B cell (primary cell): ENCODE data around the gene FAM78B. TPM values are rescaled to one million over a fixed set of nuclear protein-coding genes. Genes with fewer than 3 reads are reported as not detected.

ENCODE experiments used
- ATAC-seq: fragments of 200-7000 bp; cut with Tn5 transposase; one replicate; pipeline ENCODE4 v1.10.0; 2021; ENCODE audit warnings: low read depth, mild to moderate bottlenecking, moderate number of reproducible peaks, moderate library complexity
- CTCF ChIA-PET: fragments of 350-600 bp; sonication (Branson Sonifier 250); formaldehyde crosslinking; loops from one replicate; lab custom pipeline; 2021; ENCODE audit warnings: antibody characterized with exemption, inconsistent platforms; lab: Charles Lee
- POLR2A ChIA-PET: fragments of 350-600 bp; sonication (Branson Sonifier 250); formaldehyde crosslinking; loops from one replicate; lab custom pipeline; 2021; ENCODE audit warnings: antibody characterized with exemption; lab: Charles Lee
- DNase-seq: peaks from one replicate; pipeline ENCODE4 v3.0.0; 2013
- H2AFZ ChIP-seq: 2 replicates; pipeline ENCODE4 v1.6.1; 2012; ENCODE audit warnings: mild to moderate bottlenecking, low read depth, low read length; ENCODE audit not compliant: insufficient read depth, poor library complexity, severe bottlenecking
- H3K27ac ChIP-seq, 2 donors: 1 replicate in 1 of 2; 2 replicates in 1 of 2; pipeline ENCODE4 v1.5.1; 2012 to 2013; ENCODE audit warnings: low read length in 2 of 2, mild to moderate bottlenecking in 2 of 2, moderate library complexity in 1 of 2
- H3K27me3 ChIP-seq, 4 experiments: fragments of 200-600 bp in 1 of 4; sonication (generic) in 1 of 4; replicated peaks in 1 of 4; 1 replicate in 2 of 4; 2 replicates in 2 of 4; pipeline versions ENCODE4 v1.6.1 to v1.7.0; 2013 to 2016; ENCODE audit warnings: low read length in 3 of 4, mild to moderate bottlenecking in 2 of 4, mixed read lengths in 1 of 4, moderate library complexity in 1 of 4; ENCODE audit not compliant: insufficient read depth in 4 of 4, control insufficient read depth in 3 of 4; ENCODE audit errors: control extremely low read depth in 1 of 4
- H3K36me3 ChIP-seq, 2 experiments: replicated peaks in 1 of 2; 1 replicate in 1 of 2; 2 replicates in 1 of 2; pipeline versions ENCODE4 v1.6.1 to v1.7.1; 2013; ENCODE audit warnings: low read length in 1 of 2; ENCODE audit not compliant: insufficient read depth in 2 of 2, control insufficient read depth in 1 of 2; ENCODE audit errors: control extremely low read depth in 1 of 2, extremely low read depth in 1 of 2
- H3K4me1 ChIP-seq, 2 donors: fragments of 200-600 bp in 1 of 2; sonication (generic) in 1 of 2; 1 replicate in 1 of 2; 2 replicates in 1 of 2; pipeline versions ENCODE4 v1.5.1 to v1.6.1; 2013 to 2017; ENCODE audit warnings: low read length in 2 of 2; ENCODE audit not compliant: control insufficient read depth in 2 of 2, insufficient read depth in 2 of 2
- H3K4me2 ChIP-seq: replicated peaks from 2 replicates; pipeline ENCODE3; 2012; ENCODE audit warnings: mild to moderate bottlenecking, low read depth, low read length; ENCODE audit not compliant: poor library complexity, severe bottlenecking
- H3K4me3 ChIP-seq, 5 experiments: fragments of 200-600 bp in 1 of 5; sonication (generic) in 1 of 5; 1 replicate in 3 of 5; 2 replicates in 2 of 5; pipeline versions ENCODE4 v1.5.1 to v1.7.0; 2011 to 2016; ENCODE audit warnings: low read length in 4 of 5, mild to moderate bottlenecking in 4 of 5, low read depth in 2 of 5, control low read depth in 1 of 5, moderate library complexity in 1 of 5; ENCODE audit not compliant: insufficient read depth in 1 of 5; ENCODE audit errors: control extremely low read depth in 1 of 5, extremely low read depth in 1 of 5
- H3K79me2 ChIP-seq: fragments of 200-600 bp; sonication (generic); one replicate; pipeline ENCODE4 v1.6.0; 2016; ENCODE audit warnings: low read length; ENCODE audit not compliant: control insufficient read depth, insufficient read depth
- H3K9ac ChIP-seq: fragments of 200-600 bp; sonication (generic); 2 replicates; pipeline ENCODE4 v1.6.1; 2017; ENCODE audit warnings: mild to moderate bottlenecking, low read length, moderate library complexity
- H3K9me3 ChIP-seq, 3 donors: one replicate each; pipeline versions ENCODE4 v1.6.1 to v1.7.1; 2013; ENCODE audit warnings: low read length in 2 of 3; ENCODE audit not compliant: control insufficient read depth in 2 of 3, insufficient read depth in 1 of 3; ENCODE audit errors: control extremely low read depth in 1 of 3
- H4K20me1 ChIP-seq: 2 replicates; pipeline ENCODE4 v1.6.0; 2012; ENCODE audit warnings: mild to moderate bottlenecking, low read length; ENCODE audit not compliant: insufficient read depth, control insufficient read depth, poor library complexity, severe bottlenecking
- H3K27ac Mint-ChIP-seq: one replicate; pipeline ENCODE4 v1.8.0; 2021; ENCODE audit warnings: mixed read lengths
- H3K27me3 Mint-ChIP-seq: one replicate; pipeline ENCODE4 v1.8.0; 2021; ENCODE audit warnings: mixed read lengths
- H3K4me1 Mint-ChIP-seq: one replicate; pipeline ENCODE4 v1.8.0; 2021; ENCODE audit warnings: mixed read lengths
- H3K4me3 Mint-ChIP-seq: one replicate; pipeline ENCODE4 v1.8.0; 2021; ENCODE audit warnings: mixed read lengths
- H3K9me3 Mint-ChIP-seq: one replicate; pipeline ENCODE4 v1.8.0; 2022; ENCODE audit warnings: mixed read lengths; ENCODE audit not compliant: insufficient read depth
- CTCF ChIP-seq: fragments of 200-600 bp; IDR thresholded peaks from one replicate; pipeline ENCODE4 v1.8.0; 2022; ENCODE audit warnings: antibody characterized with exemption, mild to moderate bottlenecking
- EZH2 ChIP-seq: IDR thresholded peaks from 2 replicates; pipeline ENCODE4 v1.6.1; 2012; ENCODE audit warnings: borderline replicate concordance, low read depth, mild to moderate bottlenecking, moderate library complexity, low read length; ENCODE audit not compliant: insufficient read depth, poor library complexity, severe bottlenecking
- WGBS: methylation state at CpG from one replicate; pipeline ENCODE4 v1.1.5; 2013; ENCODE audit warnings: missing lambda C conversion rate; ENCODE audit not compliant: insufficient coverage; 5-methylcytosine and 5-hydroxymethylcytosine counted together
- intact Hi-C: fragments of 100-400 bp; cut with micrococcal nuclease; formaldehyde crosslinking; loops from one replicate; pipeline ENCODE4 v1.10.0; 2022
- polyA plus RNA-seq: library from polyadenylated mRNA; depleted of rRNA; stranded (reverse); fragments of >200 nt; gene quantifications from 2 replicates; pipeline ENCODE4 v1.2.3, GENCODE V29; 2012
- total RNA-seq, 2 donors: library from RNA; stranded (reverse); fragments of 120-200 nt in 1 of 2; gene quantifications; 1 replicate in 1 of 2; 2 replicates in 1 of 2; pipeline versions ENCODE4 v1.2.3 to v1.2.4, GENCODE V29; 2013 to 2022

Gene FAM78B
- total and polyA plus RNA-seq, 2 donors (not counting 1 experiment from before 2014, with no cell fraction given): 0.22 to 0.81 TPM

- ChIA-PET POLR2A (no interaction called here), CTCF (no interaction called here)
- DNase-seq: no peak
- intact Hi-C loops: no loop called here
- H3K4me3 Mint-ChIP-seq: no peak overlapping the region
- no peaks in the 10 kb centered on the region for H3K4me1 ChIP-seq
- H3K27me3 ChIP-seq: peaks cover 0 to 2% (median 0%) of the 10 kb centered on the region in 4 experiments
- H3K9me3 Mint-ChIP-seq: no peaks in the 10 kb centered on the region
- no peak overlapping the region for H2AFZ ChIP-seq
- H3K27me3 Mint-ChIP-seq: peaks cover 20% of the 10 kb centered on the region
- no peaks in the 10 kb centered on the region for H3K9me3 ChIP-seq
- H3K27ac ChIP-seq: no peak overlapping the region
- no peak overlapping the region for H3K4me2 ChIP-seq
- ATAC-seq: no peak
- H3K79me2 ChIP-seq: no peaks in the 10 kb centered on the region
- H3K4me3 ChIP-seq: no peak overlapping the region
- H3K36me3 ChIP-seq: no peaks in the 10 kb centered on the region
- no peak for TF ChIP-seq EZH2
- no peak for TF ChIP-seq CTCF
- no peaks in the 10 kb centered on the region for H4K20me1 ChIP-seq
- H3K9ac ChIP-seq: no peak overlapping the region
- no peaks in the 10 kb centered on the region for H3K4me1 Mint-ChIP-seq
- H3K27ac Mint-ChIP-seq: no peak overlapping the region
Measured at GRCh38 chr1:166175032-166175431, 8.2 kb upstream of the FAM78B start.

GRCh38 chr1:166174108-166174507, 7.3 kb upstream of the FAM78B start:
- Histone ChIP-seq H3K36me3 (no peaks in the 10 kb centered on the region), H4K20me1 (no peaks in the 10 kb centered on the region), H3K79me2 (no peaks in the 10 kb centered on the region), H3K4me2 (no peak overlapping the region), H3K9me3 (no peaks in the 10 kb centered on the region), H3K4me1 (no peaks in the 10 kb centered on the region), H3K9ac (no peak overlapping the region), H2AFZ (no peak overlapping the region), H3K27ac (no peak overlapping the region), H3K27me3 (peaks cover 0 to 2% (median 0%) of the 10 kb centered on the region in 4 experiments), H3K4me3 (no peak overlapping the region)
- CTCF ChIA-PET: no interaction called here
- peaks cover 20% of the 10 kb centered on the region for H3K27me3 Mint-ChIP-seq
- no peaks in the 10 kb centered on the region for H3K9me3 Mint-ChIP-seq
- TF ChIP-seq CTCF: no peak
- TF ChIP-seq EZH2: no peak
- DNase-seq: no peak
- H3K4me1 Mint-ChIP-seq: no peaks in the 10 kb centered on the region
- no peak overlapping the region for H3K4me3 Mint-ChIP-seq
- no peak overlapping the region for H3K27ac Mint-ChIP-seq
- intact Hi-C loops: no loop called here
- POLR2A ChIA-PET: no interaction called here
- WGBS: 100% methylated on average over 2 of the region's 4 CpGs
- no peak for ATAC-seq
